ENCODE data around the gene HDAC4. TPM values are rescaled to one million over a fixed set of nuclear protein-coding genes. Genes with fewer than 3 reads are reported as not detected.

The HDAC4 gene
- total and polyA plus RNA-seq, 2 of the 8 experiments (the other 6 are each of a cell fraction or from before 2014, with no cell fraction given), result 15.4 to 31.5 TPM

DNA sequence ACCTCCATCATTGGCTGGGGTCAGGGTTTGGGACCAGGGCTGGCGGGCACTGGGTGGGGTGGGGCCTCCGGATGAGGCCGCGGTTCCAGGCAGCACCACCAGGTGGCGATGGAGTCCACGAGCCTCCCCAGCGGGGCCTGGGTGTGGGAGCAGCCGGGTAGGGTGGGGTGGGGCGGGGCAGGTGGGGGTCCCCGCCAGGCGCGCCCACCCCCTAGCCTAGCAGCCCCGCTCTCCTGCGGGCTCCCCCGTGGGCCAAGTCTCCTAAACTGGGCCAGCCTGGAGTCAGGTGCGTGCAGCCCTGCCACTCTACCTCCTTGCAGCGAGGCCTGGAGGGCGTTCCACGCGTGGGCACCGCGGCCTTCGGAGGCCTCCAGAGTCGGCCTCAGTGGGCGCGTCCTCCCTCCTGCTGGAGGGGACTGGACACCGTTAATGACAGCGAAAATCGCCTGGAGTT lies 365.4 kb downstream of the HDAC4 start:
- H2BK5ac ChIP-seq (ENCODE audit: low read depth, low read length), result no peak overlapping the region
- H3K27me3 ChIP-seq (replicated peaks in 1 of 4; ENCODE audit: control insufficient read depth in 3 of 4, extremely low read depth in 1 of 4, insufficient read depth in 3 of 4, low read length in 3 of 4), result no peaks in the 10 kb centered on the region
- peaks cover 0 to 4% (median 0%) of the 10 kb centered on the region in 4 experiments; a peak in 2 of 7 replicates for H3K4me1 ChIP-seq (replicated peaks in 1 of 4; ENCODE audit: control insufficient read depth in 3 of 4, insufficient read depth in 4 of 4, low read length in 3 of 4)
- no peak overlapping the region for H3K4me3 ChIP-seq (ENCODE audit: extremely low read depth in 1 of 4, insufficient read depth in 2 of 4, low read depth in 3 of 4, low read length in 4 of 4)
- no peak overlapping the region for H4K5ac ChIP-seq (ENCODE audit: insufficient read length, low read depth, low read length)
- H3K4me2 ChIP-seq (ENCODE audit: insufficient read depth in 1 of 2, low read depth in 2 of 2, low read length in 2 of 2), result peak overlapping the region in 1 of 2 experiments; percentile 28; a peak in 2 of 4 replicates
- no peak overlapping the region for H3K14ac ChIP-seq (ENCODE audit: insufficient read length)
- WGBS, 2 experiments (ENCODE audit: extremely low coverage in 1 of 2, insufficient coverage in 1 of 2, insufficient read length in 1 of 2, insufficient replicate concordance in 2 of 2, low coverage in 1 of 2, low lambda C conversion rate in 2 of 2, missing lambda C conversion rate in 1 of 2), result 79% methylated on average over 12 of the region's 29 CpGs; no CpG with 5 or more reads in 1 of the 2 experiments
- H4K8ac ChIP-seq (ENCODE audit: extremely low read depth, insufficient read depth, low read length), result no peak overlapping the region
- CTCF ChIA-PET (ENCODE audit: partially characterized antibody), result no interaction called here
- H3K9ac ChIP-seq (replicated peaks in 1 of 4; ENCODE audit: extremely low read depth in 1 of 4, low read depth in 3 of 4, low read length in 3 of 4), result no peak overlapping the region
- no peaks in the 10 kb centered on the region for H3K9me3 ChIP-seq (ENCODE audit: insufficient read depth in 2 of 2, low read depth in 1 of 2, low read length in 1 of 2)
- no peaks in the 10 kb centered on the region for H3K36me3 ChIP-seq (ENCODE audit: control insufficient read depth in 2 of 4, insufficient read depth in 4 of 4, low read length in 3 of 4)
- no peaks in the 10 kb centered on the region for H3K79me2 ChIP-seq (ENCODE audit: control insufficient read depth in 1 of 2, insufficient read depth in 2 of 2, low read length in 2 of 2)
- H3K27ac ChIP-seq (ENCODE audit: low read depth, low read length), result no peak overlapping the region
- no peak overlapping the region for H3K56ac ChIP-seq (replicated peaks; ENCODE audit: insufficient read length, low read depth, low read length)
- H3K23ac ChIP-seq (ENCODE audit: insufficient read length), result no peak overlapping the region
- peak in 1 of 2 experiments; percentile 96 for DNase-seq (ENCODE audit: low read depth in 1 of 2, low spot score in 2 of 2)
- POLR2A ChIA-PET (ENCODE audit: partially characterized antibody), result no interaction called here
- H2BK20ac ChIP-seq (ENCODE audit: low read length), result no peak overlapping the region
- no peaks in the 10 kb centered on the region for H3K79me1 ChIP-seq (ENCODE audit: low read depth, low read length)
- no peak for FAIRE-seq
- no peaks in the 10 kb centered on the region for H4K20me1 ChIP-seq (replicated peaks in 1 of 2; ENCODE audit: control insufficient read depth in 1 of 2, insufficient read depth in 2 of 2, low read length in 2 of 2)
- no peak overlapping the region for H2BK15ac ChIP-seq (ENCODE audit: low read length)
- H2BK12ac ChIP-seq (ENCODE audit: low read depth, low read length), result no peak overlapping the region
- no peak overlapping the region for H2AK5ac ChIP-seq (ENCODE audit: low read depth, low read length)
- no peak overlapping the region for H4K91ac ChIP-seq (replicated peaks; ENCODE audit: insufficient read length, low read length)
- H3K4ac ChIP-seq (replicated peaks; ENCODE audit: insufficient read length, low read depth, low read length), result no peak overlapping the region
- peak overlapping the region; percentile 44; the same call in 1 of the 2 replicates for H2AFZ ChIP-seq (ENCODE audit: low read length)
- no peak overlapping the region for H3K18ac ChIP-seq (ENCODE audit: extremely low read depth, low read length)
- H3K23me2 ChIP-seq (ENCODE audit: low read depth, low read length), result no peaks in the 10 kb centered on the region
- no peak overlapping the region for H2BK120ac ChIP-seq (replicated peaks; ENCODE audit: low read depth, low read length)
- TF ChIP-seq JUN (IDR thresholded peaks at IDR 0.05; ENCODE audit: low read depth, low read length), result no peak
- TF ChIP-seq, protein P1, sequence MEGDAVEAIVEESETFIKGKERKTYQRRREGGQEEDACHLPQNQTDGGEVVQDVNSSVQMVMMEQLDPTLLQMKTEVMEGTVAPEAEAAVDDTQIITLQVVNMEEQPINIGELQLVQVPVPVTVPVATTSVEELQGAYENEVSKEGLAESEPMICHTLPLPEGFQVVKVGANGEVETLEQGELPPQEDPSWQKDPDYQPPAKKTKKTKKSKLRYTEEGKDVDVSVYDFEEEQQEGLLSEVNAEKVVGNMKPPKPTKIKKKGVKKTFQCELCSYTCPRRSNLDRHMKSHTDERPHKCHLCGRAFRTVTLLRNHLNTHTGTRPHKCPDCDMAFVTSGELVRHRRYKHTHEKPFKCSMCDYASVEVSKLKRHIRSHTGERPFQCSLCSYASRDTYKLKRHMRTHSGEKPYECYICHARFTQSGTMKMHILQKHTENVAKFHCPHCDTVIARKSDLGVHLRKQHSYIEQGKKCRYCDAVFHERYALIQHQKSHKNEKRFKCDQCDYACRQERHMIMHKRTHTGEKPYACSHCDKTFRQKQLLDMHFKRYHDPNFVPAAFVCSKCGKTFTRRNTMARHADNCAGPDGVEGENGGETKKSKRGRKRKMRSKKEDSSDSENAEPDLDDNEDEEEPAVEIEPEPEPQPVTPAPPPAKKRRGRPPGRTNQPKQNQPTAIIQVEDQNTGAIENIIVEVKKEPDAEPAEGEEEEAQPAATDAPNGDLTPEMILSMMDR (IDR thresholded peaks at IDR 0.05; ENCODE audit: control extremely low read depth in 1 of 3, insufficient read depth in 1 of 3, low read depth in 1 of 3, low read length in 3 of 3), result peak; percentile 71 to 92 (median 71)
- TF ChIP-seq RAD21 (IDR thresholded peaks at IDR 0.05 in 1 of 2, conservative IDR thresholded peaks at IDR 0.05 in 1 of 2; ENCODE audit: low read depth in 2 of 2, low read length in 2 of 2), result peak; percentile 73 to 78

Measured in H1 (cell line).